Astrocyte (in vitro differentiated cells and primary cell): ENCODE results near the gene FAM131B. TPM values are rescaled to one million over a fixed set of nuclear protein-coding genes. Genes with fewer than 3 reads are reported as not detected.
A peak's percentile ranks its signal among the peaks of the same experiment; 100 is the strongest.

Experiments
- DNase-seq: peaks from one replicate; pipeline ENCODE4 v3.0.0-alpha.2; 2010; ENCODE audit warnings: low read depth
- FAIRE-seq: peaks from 2 replicates; lab custom pipeline; 2011; peaks lifted over from hg19 to GRCh38; lab: Jason Lieb, UNC
- H2AFZ ChIP-seq: 2 replicates; pipeline ENCODE4 v1.6.0; 2012; ENCODE audit warnings: low read depth, low read length, inconsistent platforms
- H3K27ac ChIP-seq: 2 replicates; pipeline ENCODE4 v1.5.1; 2011; ENCODE audit warnings: low read depth, low read length, inconsistent platforms
- H3K27me3 ChIP-seq: 2 replicates; pipeline ENCODE4 v1.6.0; 2011; ENCODE audit warnings: low read length, inconsistent platforms; ENCODE audit not compliant: insufficient read depth
- H3K36me3 ChIP-seq: 2 replicates; pipeline ENCODE4 v1.5.1; 2011; ENCODE audit warnings: low read length, inconsistent platforms; ENCODE audit not compliant: insufficient read depth
- H3K4me1 ChIP-seq: 2 replicates; pipeline ENCODE4 v1.5.1; 2011; ENCODE audit warnings: low read length, inconsistent platforms; ENCODE audit not compliant: insufficient read depth
- H3K4me2 ChIP-seq: 2 replicates; pipeline ENCODE4 v1.6.0; 2012; ENCODE audit warnings: low read length, inconsistent platforms
- H3K4me3 ChIP-seq: 2 replicates; pipeline ENCODE4 v1.5.1; 2011; ENCODE audit warnings: low read depth, mild to moderate bottlenecking, low read length, inconsistent platforms; ENCODE audit not compliant: insufficient read depth
- H3K79me2 ChIP-seq: 2 replicates; pipeline ENCODE4 v1.6.0; 2012; ENCODE audit warnings: mild to moderate bottlenecking, low read length, inconsistent platforms; ENCODE audit not compliant: insufficient read depth
- H3K9ac ChIP-seq: 2 replicates; pipeline ENCODE4 v1.6.0; 2012; ENCODE audit warnings: mild to moderate bottlenecking, low read length, inconsistent platforms
- H3K9me3 ChIP-seq: 2 replicates; pipeline ENCODE4 v1.5.1; 2012; ENCODE audit warnings: low read depth, mild to moderate bottlenecking, low read length, inconsistent platforms; ENCODE audit not compliant: insufficient read depth
- H4K20me1 ChIP-seq: 2 replicates; pipeline ENCODE4 v1.6.0; 2012; ENCODE audit warnings: low read length, inconsistent platforms; ENCODE audit not compliant: insufficient read depth
- H3K27ac Mint-ChIP-seq: one replicate; pipeline ENCODE4 v1.8.0; 2021; ENCODE audit warnings: mild to moderate bottlenecking, mixed read lengths; ENCODE audit not compliant: unreplicated experiment
- H3K27me3 Mint-ChIP-seq: one replicate; pipeline ENCODE4 v1.8.0; 2021; ENCODE audit warnings: low read depth, mixed read lengths; ENCODE audit not compliant: unreplicated experiment
- H3K36me3 Mint-ChIP-seq: one replicate; pipeline ENCODE4 v1.8.0; 2021; ENCODE audit warnings: low read depth, mixed read lengths; ENCODE audit not compliant: unreplicated experiment
- H3K4me1 Mint-ChIP-seq: one replicate; pipeline ENCODE4 v1.8.0; 2021; ENCODE audit warnings: low read depth, mixed read lengths; ENCODE audit not compliant: unreplicated experiment
- H3K4me3 Mint-ChIP-seq: one replicate; pipeline ENCODE4 v1.8.0; 2021; ENCODE audit warnings: mild to moderate bottlenecking, moderate library complexity, mixed read lengths; ENCODE audit not compliant: unreplicated experiment
- H3K9me3 Mint-ChIP-seq: one replicate; pipeline ENCODE4 v1.8.0; 2021; ENCODE audit warnings: mild to moderate bottlenecking, mixed read lengths; ENCODE audit not compliant: unreplicated experiment
- EZH2 ChIP-seq: IDR thresholded peaks from 2 replicates; pipeline ENCODE4 v1.6.1; 2012; ENCODE audit warnings: mild to moderate bottlenecking, low read length, inconsistent platforms; ENCODE audit not compliant: insufficient read depth
- total RNA-seq: library from RNA; stranded (reverse); gene quantifications from 2 replicates; pipeline ENCODE4 v1.2.1, GENCODE V29; 2021
- TF ChIP-seq, protein P1 (sequence below): IDR thresholded peaks from 2 replicates; pipeline ENCODE4 v1.5.1; 2011; ENCODE audit warnings: low read depth, mild to moderate bottlenecking, inconsistent platforms, low read length, moderate library complexity; ENCODE audit not compliant: insufficient read depth

Gene FAM131B
- total RNA-seq, 1 donor from 2014 or later, result 7.6 TPM

DNA sequence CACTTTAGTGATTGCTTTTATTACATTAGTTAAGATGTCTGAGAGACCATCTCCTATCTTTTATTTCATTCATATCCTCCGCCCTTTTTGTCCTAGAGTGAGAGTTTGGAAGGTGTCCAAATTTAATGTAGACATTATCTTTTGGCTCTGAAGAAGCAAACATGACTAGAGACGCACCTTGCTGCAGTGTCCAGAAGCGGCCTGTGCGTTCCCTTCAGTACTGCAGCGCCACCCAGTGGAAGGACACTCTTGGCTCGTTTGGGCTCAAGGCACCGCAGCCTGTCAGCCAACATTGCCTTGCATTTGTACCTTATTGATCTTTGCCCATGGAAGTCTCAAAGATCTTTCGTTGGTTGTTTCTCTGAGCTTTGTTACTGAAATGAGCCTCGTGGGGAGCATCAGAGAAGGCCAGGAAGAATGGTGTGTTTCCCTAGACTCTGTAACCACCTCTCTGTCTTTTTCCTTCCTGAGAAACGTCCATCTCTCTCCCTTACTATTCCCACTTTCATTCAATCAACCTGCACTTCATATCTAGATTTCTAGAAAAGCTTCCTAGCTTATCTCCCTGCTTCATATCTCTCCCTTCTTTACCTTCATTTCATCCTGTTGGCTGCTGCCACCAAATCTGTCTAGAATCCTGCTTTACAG is 57.0 kb downstream of the FAM131B start:
- no peak overlapping the region for H3K4me3 ChIP-seq
- no peak for TF ChIP-seq EZH2
- TF ChIP-seq, protein P1, sequence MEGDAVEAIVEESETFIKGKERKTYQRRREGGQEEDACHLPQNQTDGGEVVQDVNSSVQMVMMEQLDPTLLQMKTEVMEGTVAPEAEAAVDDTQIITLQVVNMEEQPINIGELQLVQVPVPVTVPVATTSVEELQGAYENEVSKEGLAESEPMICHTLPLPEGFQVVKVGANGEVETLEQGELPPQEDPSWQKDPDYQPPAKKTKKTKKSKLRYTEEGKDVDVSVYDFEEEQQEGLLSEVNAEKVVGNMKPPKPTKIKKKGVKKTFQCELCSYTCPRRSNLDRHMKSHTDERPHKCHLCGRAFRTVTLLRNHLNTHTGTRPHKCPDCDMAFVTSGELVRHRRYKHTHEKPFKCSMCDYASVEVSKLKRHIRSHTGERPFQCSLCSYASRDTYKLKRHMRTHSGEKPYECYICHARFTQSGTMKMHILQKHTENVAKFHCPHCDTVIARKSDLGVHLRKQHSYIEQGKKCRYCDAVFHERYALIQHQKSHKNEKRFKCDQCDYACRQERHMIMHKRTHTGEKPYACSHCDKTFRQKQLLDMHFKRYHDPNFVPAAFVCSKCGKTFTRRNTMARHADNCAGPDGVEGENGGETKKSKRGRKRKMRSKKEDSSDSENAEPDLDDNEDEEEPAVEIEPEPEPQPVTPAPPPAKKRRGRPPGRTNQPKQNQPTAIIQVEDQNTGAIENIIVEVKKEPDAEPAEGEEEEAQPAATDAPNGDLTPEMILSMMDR, result peak; percentile 69
- Mint-ChIP-seq H3K9me3 (no peaks in the 10 kb centered on the region), H3K27me3 (no peaks in the 10 kb centered on the region), H3K36me3 (peaks cover 22% of the 10 kb centered on the region), H3K4me1 (no peaks in the 10 kb centered on the region), H3K27ac (no peak overlapping the region), H3K4me3 (no peak overlapping the region)
- no peaks in the 10 kb centered on the region for H3K9me3 ChIP-seq
- H2AFZ ChIP-seq, result no peak overlapping the region
- H3K36me3 ChIP-seq, result peaks cover 66% of the 10 kb centered on the region
- H3K27ac ChIP-seq, result no peak overlapping the region
- peaks cover 34% of the 10 kb centered on the region for H4K20me1 ChIP-seq
- H3K79me2 ChIP-seq, result no peaks in the 10 kb centered on the region
- no peaks in the 10 kb centered on the region for H3K4me1 ChIP-seq
- DNase-seq, result no peak
- no peak overlapping the region for H3K9ac ChIP-seq
- H3K4me2 ChIP-seq, result no peak overlapping the region
- no peaks in the 10 kb centered on the region for H3K27me3 ChIP-seq
- no peak for FAIRE-seq

DNA sequence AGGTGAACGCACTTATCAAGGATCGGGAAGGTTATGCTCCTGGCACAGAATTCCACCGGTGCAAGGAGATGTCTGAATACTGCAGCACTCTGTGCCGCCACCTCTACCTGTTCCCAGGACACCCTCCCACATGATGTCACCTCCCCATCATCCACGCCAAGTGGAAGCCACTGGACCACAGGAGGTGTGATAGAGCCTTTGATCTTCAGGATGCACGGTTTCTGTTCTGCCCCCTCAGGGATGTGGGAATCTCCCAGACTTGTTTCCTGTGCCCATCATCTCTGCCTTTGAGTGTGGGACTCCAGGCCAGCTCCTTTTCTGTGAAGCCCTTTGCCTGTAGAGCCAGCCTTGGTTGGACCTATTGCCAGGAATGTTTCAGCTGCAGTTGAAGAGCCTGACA is 57.6 kb downstream of the FAM131B start:
- Histone ChIP-seq H3K27ac (no peak overlapping the region), H3K27me3 (no peaks in the 10 kb centered on the region), H3K36me3 (peaks cover 72% of the 10 kb centered on the region), H3K4me1 (no peaks in the 10 kb centered on the region), H3K4me2 (no peak overlapping the region), H3K9me3 (no peaks in the 10 kb centered on the region), H4K20me1 (peaks cover 40% of the 10 kb centered on the region), H3K4me3 (no peak overlapping the region), H3K9ac (no peak overlapping the region), H2AFZ (no peak overlapping the region), H3K79me2 (peaks cover 2% of the 10 kb centered on the region)
- Mint-ChIP-seq H3K9me3 (no peaks in the 10 kb centered on the region), H3K27ac (no peak overlapping the region), H3K36me3 (peaks cover 25% of the 10 kb centered on the region), H3K4me1 (no peaks in the 10 kb centered on the region), H3K4me3 (no peak overlapping the region), H3K27me3 (no peaks in the 10 kb centered on the region)
- no peak for DNase-seq
- TF ChIP-seq, protein P1, result no peak
- no peak for TF ChIP-seq EZH2
- no peak for FAIRE-seq

DNA sequence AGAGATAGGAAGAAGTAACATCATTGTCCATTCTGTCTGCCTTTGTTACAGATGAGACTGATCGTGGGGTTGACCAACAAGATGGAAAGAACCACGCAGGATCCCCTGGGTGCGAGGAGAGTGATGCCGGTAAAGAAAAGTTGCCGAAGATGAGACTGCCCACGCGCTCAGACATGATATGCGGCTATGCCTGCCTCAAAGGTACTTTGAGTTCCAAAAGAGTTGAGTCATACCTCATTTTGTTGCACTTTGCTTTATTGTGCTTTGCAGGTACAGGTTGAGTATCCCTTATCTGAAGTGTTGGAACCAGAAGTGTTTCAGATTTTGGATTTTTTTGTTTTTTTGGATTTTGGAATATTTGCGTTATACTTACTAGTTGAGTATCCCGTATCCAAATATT is 58.8 kb downstream of the FAM131B start:
- TF ChIP-seq, protein P1, result no peak
- no peak for TF ChIP-seq EZH2
- H3K27ac ChIP-seq, result no peak overlapping the region
- H3K36me3 Mint-ChIP-seq, result peaks cover 23% of the 10 kb centered on the region
- no peak overlapping the region for H3K4me3 ChIP-seq
- H3K4me1 Mint-ChIP-seq, result no peaks in the 10 kb centered on the region
- DNase-seq (no peak), FAIRE-seq (no peak)
- no peak overlapping the region for H3K4me2 ChIP-seq
- peaks cover 76% of the 10 kb centered on the region for H3K36me3 ChIP-seq
- H3K27ac Mint-ChIP-seq, result no peak overlapping the region
- no peak overlapping the region for H3K9ac ChIP-seq
- no peaks in the 10 kb centered on the region for H3K9me3 Mint-ChIP-seq
- H3K4me3 Mint-ChIP-seq, result no peak overlapping the region
- peaks cover 48% of the 10 kb centered on the region for H4K20me1 ChIP-seq
- no peaks in the 10 kb centered on the region for H3K9me3 ChIP-seq
- H3K27me3 Mint-ChIP-seq, result no peaks in the 10 kb centered on the region
- H2AFZ ChIP-seq, result no peak overlapping the region
- H3K79me2 ChIP-seq, result peaks cover 4% of the 10 kb centered on the region
- H3K4me1 ChIP-seq, result no peaks in the 10 kb centered on the region
- no peaks in the 10 kb centered on the region for H3K27me3 ChIP-seq
